Measurements from ENCODE around the gene LRP5.

Gene LRP5

GRCh38 chr11:68332186-68332585 lies 19.8 kb downstream of the LRP5 start:
- no peak for TF ChIP-seq FOXP2 (optimal IDR thresholded peaks at IDR 0.05; ENCODE audit: borderline replicate concordance, extremely low read depth, extremely low read length, insufficient read depth)
- TF ChIP-seq REST (IDR thresholded peaks at IDR 0.05; ENCODE audit: insufficient read depth in 1 of 2, low read depth in 2 of 2, low read length in 2 of 2) = no peak
- TF ChIP-seq SIN3A (IDR thresholded peaks at IDR 0.05; ENCODE audit: borderline replicate concordance, insufficient read depth, low read length) = no peak
- TF ChIP-seq POLR2AphosphoS5 (IDR thresholded peaks at IDR 0.05; ENCODE audit: low read depth, low read length) = no peak
- no peak for TF ChIP-seq TAF1 (IDR thresholded peaks at IDR 0.05; ENCODE audit: borderline replicate concordance, insufficient read depth, low read length)

GRCh38 chr11:68333173-68333572 lies 20.8 kb downstream of the LRP5 start:
- TF ChIP-seq REST (IDR thresholded peaks at IDR 0.05; ENCODE audit: insufficient read depth in 1 of 2, low read depth in 2 of 2, low read length in 2 of 2) (no peak), SIN3A (IDR thresholded peaks at IDR 0.05; ENCODE audit: borderline replicate concordance, insufficient read depth, low read length) (no peak), POLR2AphosphoS5 (IDR thresholded peaks at IDR 0.05; ENCODE audit: low read depth, low read length) (no peak), FOXP2 (optimal IDR thresholded peaks at IDR 0.05; ENCODE audit: borderline replicate concordance, extremely low read depth, extremely low read length, insufficient read depth) (no peak), TAF1 (IDR thresholded peaks at IDR 0.05; ENCODE audit: borderline replicate concordance, insufficient read depth, low read length) (no peak)

- TF ChIP-seq REST (IDR thresholded peaks at IDR 0.05; ENCODE audit: insufficient read depth in 1 of 2, low read depth in 2 of 2, low read length in 2 of 2) (no peak), POLR2AphosphoS5 (IDR thresholded peaks at IDR 0.05; ENCODE audit: low read depth, low read length) (no peak), SIN3A (IDR thresholded peaks at IDR 0.05; ENCODE audit: borderline replicate concordance, insufficient read depth, low read length) (no peak), FOXP2 (optimal IDR thresholded peaks at IDR 0.05; ENCODE audit: borderline replicate concordance, extremely low read depth, extremely low read length, insufficient read depth) (no peak), TAF1 (IDR thresholded peaks at IDR 0.05; ENCODE audit: borderline replicate concordance, insufficient read depth, low read length) (no peak)
These were observed 22.5 kb downstream of the LRP5 start for GRCh38 chr11:68334923-68335322.

- TF ChIP-seq FOXP2 (optimal IDR thresholded peaks at IDR 0.05; ENCODE audit: borderline replicate concordance, extremely low read depth, extremely low read length, insufficient read depth) = no peak
- no peak for TF ChIP-seq SIN3A (IDR thresholded peaks at IDR 0.05; ENCODE audit: borderline replicate concordance, insufficient read depth, low read length)
- TF ChIP-seq TAF1 (IDR thresholded peaks at IDR 0.05; ENCODE audit: borderline replicate concordance, insufficient read depth, low read length) = no peak
- TF ChIP-seq REST (IDR thresholded peaks at IDR 0.05; ENCODE audit: insufficient read depth in 1 of 2, low read depth in 2 of 2, low read length in 2 of 2) = no peak
- TF ChIP-seq POLR2AphosphoS5 (IDR thresholded peaks at IDR 0.05; ENCODE audit: low read depth, low read length) = no peak
These were observed 23.3 kb downstream of the LRP5 start for GRCh38 chr11:68335683-68336082.

GRCh38 chr11:68336716-68337115 lies 24.3 kb downstream of the LRP5 start:
- TF ChIP-seq REST (IDR thresholded peaks at IDR 0.05; ENCODE audit: insufficient read depth in 1 of 2, low read depth in 2 of 2, low read length in 2 of 2) = no peak
- no peak for TF ChIP-seq SIN3A (IDR thresholded peaks at IDR 0.05; ENCODE audit: borderline replicate concordance, insufficient read depth, low read length)
- no peak for TF ChIP-seq POLR2AphosphoS5 (IDR thresholded peaks at IDR 0.05; ENCODE audit: low read depth, low read length)
- no peak for TF ChIP-seq FOXP2 (optimal IDR thresholded peaks at IDR 0.05; ENCODE audit: borderline replicate concordance, extremely low read depth, extremely low read length, insufficient read depth)
